Measurements from ENCODE around the gene ROGDI. TPM values are rescaled to one million over a fixed set of nuclear protein-coding genes. Genes with fewer than 3 reads are reported as not detected.

The ROGDI gene
- total and polyA plus RNA-seq, 10 of the 15 experiments (the other 5 are each of a cell fraction or from before 2014, with no cell fraction given): 0.40 to 23.5 (median 12.3) TPM

- TF ChIP-seq RB1 (IDR thresholded peaks at IDR 0.05; ENCODE audit: borderline replicate concordance) (no peak), HDAC6 (IDR thresholded peaks at IDR 0.05; ENCODE audit: unreplicated experiment) (no peak), TBL1XR1 (IDR thresholded peaks at IDR 0.05; ENCODE audit: low read depth, low read length) (no peak), BMI1 (IDR thresholded peaks at IDR 0.05; ENCODE audit: borderline replicate concordance) (no peak), STAT3 (IDR thresholded peaks at IDR 0.05; ENCODE audit: low read depth, low read length) (no peak), NFYB (IDR thresholded peaks at IDR 0.05; ENCODE audit: insufficient read depth, low read depth, low read length) (no peak), BRCA1 (IDR thresholded peaks at IDR 0.05; ENCODE audit: low read depth, low read length) (peak; percentile 71), TCF12 (IDR thresholded peaks at IDR 0.05; ENCODE audit: low read depth, low read length) (no peak), MLLT1 (IDR thresholded peaks at IDR 0.05) (no peak), SMAD5 (IDR thresholded peaks at IDR 0.05; ENCODE audit: low read depth) (no peak), ZBTB4 (CRISPR knock-in tag; IDR thresholded peaks at IDR 0.05) (no peak), FOXM1 (IDR thresholded peaks at IDR 0.05; ENCODE audit: low read depth, low read length) (no peak), EED (IDR thresholded peaks at IDR 0.05; ENCODE audit: low read depth) (peak; percentile 93), ZNF24 (IDR thresholded peaks at IDR 0.05) (no peak), SUPT20H (IDR thresholded peaks at IDR 0.05; ENCODE audit: borderline replicate concordance, control insufficient read depth, low read depth, low read length) (no peak), NKRF (conservative IDR thresholded peaks at IDR 0.05) (peak; percentile 43), HCFC1 (IDR thresholded peaks at IDR 0.05; ENCODE audit: low read length) (peak; percentile 80), ZSCAN29 (IDR thresholded peaks at IDR 0.05) (no peak), TARDBP (IDR thresholded peaks at IDR 0.05; ENCODE audit: borderline replicate concordance) (no peak), MYC (IDR thresholded peaks at IDR 0.05; ENCODE audit: insufficient read depth, insufficient read length, insufficient replicate concordance, low read length, severe bottlenecking) (no peak), BACH1 (IDR thresholded peaks at IDR 0.05; ENCODE audit: borderline replicate concordance) (no peak)
- TF ChIP-seq, protein P1, sequence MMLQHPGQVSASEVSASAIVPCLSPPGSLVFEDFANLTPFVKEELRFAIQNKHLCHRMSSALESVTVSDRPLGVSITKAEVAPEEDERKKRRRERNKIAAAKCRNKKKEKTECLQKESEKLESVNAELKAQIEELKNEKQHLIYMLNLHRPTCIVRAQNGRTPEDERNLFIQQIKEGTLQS (IDR thresholded peaks at IDR 0.05; ENCODE audit: borderline replicate concordance, extremely low read depth, low read depth, low read length): no peak
- TF ChIP-seq, protein P2, sequence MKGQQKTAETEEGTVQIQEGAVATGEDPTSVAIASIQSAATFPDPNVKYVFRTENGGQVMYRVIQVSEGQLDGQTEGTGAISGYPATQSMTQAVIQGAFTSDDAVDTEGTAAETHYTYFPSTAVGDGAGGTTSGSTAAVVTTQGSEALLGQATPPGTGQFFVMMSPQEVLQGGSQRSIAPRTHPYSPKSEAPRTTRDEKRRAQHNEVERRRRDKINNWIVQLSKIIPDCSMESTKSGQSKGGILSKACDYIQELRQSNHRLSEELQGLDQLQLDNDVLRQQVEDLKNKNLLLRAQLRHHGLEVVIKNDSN (IDR thresholded peaks at IDR 0.05; ENCODE audit: borderline replicate concordance, extremely low read length, insufficient read depth, low read depth, low read length): no peak
Observed at GRCh38 chr16:4768549-4769305, 33.7 kb downstream of the ROGDI start (continued).
